ENCODE results near the gene HSFX3.

GRCh38 chrX:149521438-149521837, 28.3 kb downstream of the HSFX3 start:
- TF ChIP-seq, protein P1, sequence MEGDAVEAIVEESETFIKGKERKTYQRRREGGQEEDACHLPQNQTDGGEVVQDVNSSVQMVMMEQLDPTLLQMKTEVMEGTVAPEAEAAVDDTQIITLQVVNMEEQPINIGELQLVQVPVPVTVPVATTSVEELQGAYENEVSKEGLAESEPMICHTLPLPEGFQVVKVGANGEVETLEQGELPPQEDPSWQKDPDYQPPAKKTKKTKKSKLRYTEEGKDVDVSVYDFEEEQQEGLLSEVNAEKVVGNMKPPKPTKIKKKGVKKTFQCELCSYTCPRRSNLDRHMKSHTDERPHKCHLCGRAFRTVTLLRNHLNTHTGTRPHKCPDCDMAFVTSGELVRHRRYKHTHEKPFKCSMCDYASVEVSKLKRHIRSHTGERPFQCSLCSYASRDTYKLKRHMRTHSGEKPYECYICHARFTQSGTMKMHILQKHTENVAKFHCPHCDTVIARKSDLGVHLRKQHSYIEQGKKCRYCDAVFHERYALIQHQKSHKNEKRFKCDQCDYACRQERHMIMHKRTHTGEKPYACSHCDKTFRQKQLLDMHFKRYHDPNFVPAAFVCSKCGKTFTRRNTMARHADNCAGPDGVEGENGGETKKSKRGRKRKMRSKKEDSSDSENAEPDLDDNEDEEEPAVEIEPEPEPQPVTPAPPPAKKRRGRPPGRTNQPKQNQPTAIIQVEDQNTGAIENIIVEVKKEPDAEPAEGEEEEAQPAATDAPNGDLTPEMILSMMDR (IDR thresholded peaks at IDR 0.05; ENCODE audit: insufficient read depth, low read depth, low read length): no peak
- TF ChIP-seq EZH2 (IDR thresholded peaks at IDR 0.05; ENCODE audit: insufficient read depth, low read length): no peak

Data from astrocyte (in vitro differentiated cells and primary cell).